ENCODE measurements around the gene MED14. TPM values are rescaled to one million over a fixed set of nuclear protein-coding genes. Genes with fewer than 3 reads are reported as not detected.

MED14 gene
- total and polyA plus RNA-seq, 2 experiments from 2014 or later = 11.0 to 26.7 TPM

GRCh38 chrX:40727581-40728252, 7.6 kb downstream of the MED14 start:
- H3K27ac ChIP-seq = no peak overlapping the region
- no peak overlapping the region for H3K4me3 ChIP-seq
- DNase-seq (ENCODE audit: low read depth in 1 of 2, low spot score in 1 of 2) = peak in 1 of 2 donors; percentile 7
- no peaks in the 10 kb centered on the region for H3K9me3 ChIP-seq (ENCODE audit: low read depth)
- TF ChIP-seq CTCF (IDR thresholded peaks at IDR 0.05; ENCODE audit: low read depth, low read length) = no peak
- H3K4me1 ChIP-seq (ENCODE audit: low read depth) = no peaks in the 10 kb centered on the region
- no peaks in the 10 kb centered on the region for H3K27me3 ChIP-seq
- H3K36me3 ChIP-seq = no peaks in the 10 kb centered on the region

GRCh38 chrX:40727093-40727492, 8.2 kb downstream of the MED14 start:
- no peak overlapping the region for H3K27ac ChIP-seq
- H3K4me3 ChIP-seq = no peak overlapping the region
- H3K4me1 ChIP-seq (ENCODE audit: low read depth) = no peaks in the 10 kb centered on the region
- TF ChIP-seq CTCF (IDR thresholded peaks at IDR 0.05; ENCODE audit: low read depth, low read length) = no peak
- DNase-seq (ENCODE audit: low read depth in 1 of 2, low spot score in 1 of 2) = no peak
- no peaks in the 10 kb centered on the region for H3K27me3 ChIP-seq
- no peaks in the 10 kb centered on the region for H3K36me3 ChIP-seq
- H3K9me3 ChIP-seq (ENCODE audit: low read depth) = no peaks in the 10 kb centered on the region

GRCh38 chrX:40722930-40723329, 12.4 kb downstream of the MED14 start:
- no peak for DNase-seq (ENCODE audit: low read depth in 1 of 2, low spot score in 1 of 2)
- TF ChIP-seq CTCF (IDR thresholded peaks at IDR 0.05; ENCODE audit: low read depth, low read length) = no peak
- Histone ChIP-seq H3K27me3 (no peaks in the 10 kb centered on the region), H3K27ac (no peak overlapping the region), H3K9me3 (ENCODE audit: low read depth) (no peaks in the 10 kb centered on the region), H3K4me3 (no peak overlapping the region), H3K36me3 (no peaks in the 10 kb centered on the region), H3K4me1 (ENCODE audit: low read depth) (no peaks in the 10 kb centered on the region)

- Histone ChIP-seq H3K36me3 (no peaks in the 10 kb centered on the region), H3K27ac (no peak overlapping the region), H3K27me3 (no peaks in the 10 kb centered on the region), H3K4me3 (no peak overlapping the region), H3K4me1 (ENCODE audit: low read depth) (no peaks in the 10 kb centered on the region), H3K9me3 (ENCODE audit: low read depth) (no peaks in the 10 kb centered on the region)
- TF ChIP-seq CTCF (IDR thresholded peaks at IDR 0.05; ENCODE audit: low read depth, low read length) = no peak
- no peak for DNase-seq (ENCODE audit: low read depth in 1 of 2, low spot score in 1 of 2)
These were observed 13.7 kb downstream of the MED14 start for GRCh38 chrX:40721489-40722106.

- no peak for DNase-seq (ENCODE audit: low read depth in 1 of 2, low spot score in 1 of 2)
- Histone ChIP-seq H3K9me3 (ENCODE audit: low read depth) (no peaks in the 10 kb centered on the region), H3K36me3 (no peaks in the 10 kb centered on the region), H3K27ac (no peak overlapping the region), H3K4me3 (no peak overlapping the region), H3K4me1 (ENCODE audit: low read depth) (no peaks in the 10 kb centered on the region), H3K27me3 (no peaks in the 10 kb centered on the region)
- TF ChIP-seq CTCF (IDR thresholded peaks at IDR 0.05; ENCODE audit: low read depth, low read length) = no peak
These were observed 14.6 kb downstream of the MED14 start for GRCh38 chrX:40720792-40721191.
